ENCODE measurements around the gene TRMU. TPM values are rescaled to one million over a fixed set of nuclear protein-coding genes. Genes with fewer than 3 reads are reported as not detected.
A peak's percentile ranks its signal among the peaks of the same experiment; 100 is the strongest.

TRMU gene
- total and polyA plus RNA-seq, 2 experiments from 2014 or later: 38.0 to 40.9 TPM

GRCh38 chr22:46354993-46355305 lies 19.4 kb downstream of the TRMU start:
- no peak for DNase-seq (ENCODE audit: low spot score)
- no peak overlapping the region for H2AFZ ChIP-seq
- 94% methylated on average over 7 of the region's 7 CpGs for WGBS (ENCODE audit: low lambda C conversion rate, missing lambda C conversion rate)
- no peak overlapping the region for H3K4me3 ChIP-seq
- no peak for TF ChIP-seq CTCF (IDR thresholded peaks at IDR 0.05; ENCODE audit: poor library complexity)
- no peak for TF ChIP-seq EZH2phosphoT487 (IDR thresholded peaks at IDR 0.05; ENCODE audit: low read depth, severe bottlenecking, unreplicated experiment)
- TF ChIP-seq EZH2 (IDR thresholded peaks at IDR 0.05; ENCODE audit: borderline replicate concordance): no peak
- H3K9me2 ChIP-seq (replicated peaks; ENCODE audit: insufficient read depth): no peaks in the 10 kb centered on the region
- no peaks in the 10 kb centered on the region for H3K4me1 ChIP-seq (ENCODE audit: insufficient read depth)
- H4K20me1 ChIP-seq (ENCODE audit: insufficient read depth, poor library complexity, severe bottlenecking): peaks cover 9% of the 10 kb centered on the region
- no peak overlapping the region for H3K4me2 ChIP-seq
- no peak overlapping the region for H3K27ac ChIP-seq
- no peaks in the 10 kb centered on the region for H3K36me3 ChIP-seq (replicated peaks; ENCODE audit: insufficient read depth, low read depth)
- no peaks in the 10 kb centered on the region for H3K27me3 ChIP-seq
- H3K79me2 ChIP-seq: no peaks in the 10 kb centered on the region
- no peaks in the 10 kb centered on the region for H3K9me3 ChIP-seq (ENCODE audit: low read depth)

- no peaks in the 10 kb centered on the region for H3K9me3 ChIP-seq (ENCODE audit: low read depth)
- H3K9me2 ChIP-seq (replicated peaks; ENCODE audit: insufficient read depth): no peaks in the 10 kb centered on the region
- H3K4me1 ChIP-seq (ENCODE audit: insufficient read depth): no peaks in the 10 kb centered on the region
- H3K79me2 ChIP-seq: no peaks in the 10 kb centered on the region
- peaks cover 9% of the 10 kb centered on the region for H4K20me1 ChIP-seq (ENCODE audit: insufficient read depth, poor library complexity, severe bottlenecking)
- TF ChIP-seq EZH2phosphoT487 (IDR thresholded peaks at IDR 0.05; ENCODE audit: low read depth, severe bottlenecking, unreplicated experiment) (no peak), CTCF (IDR thresholded peaks at IDR 0.05; ENCODE audit: poor library complexity) (peak; percentile 82)
- H2AFZ ChIP-seq: no peak overlapping the region
- H3K36me3 ChIP-seq (replicated peaks; ENCODE audit: insufficient read depth, low read depth): no peaks in the 10 kb centered on the region
- no peak overlapping the region for H3K4me2 ChIP-seq
- H3K4me3 ChIP-seq: no peak overlapping the region
- no peak overlapping the region for H3K27ac ChIP-seq
- H3K27me3 ChIP-seq: no peaks in the 10 kb centered on the region
- 57% methylated on average over 21 of the region's 22 CpGs for WGBS (ENCODE audit: low lambda C conversion rate, missing lambda C conversion rate)
- DNase-seq (ENCODE audit: low spot score): peak; percentile 83
Observed at GRCh38 chr22:46355369-46355995, 20.0 kb downstream of the TRMU start.

- Histone ChIP-seq H3K9me3 (ENCODE audit: low read depth) (no peaks in the 10 kb centered on the region), H3K4me1 (ENCODE audit: insufficient read depth) (no peaks in the 10 kb centered on the region), H3K4me3 (no peak overlapping the region), H3K9me2 (replicated peaks; ENCODE audit: insufficient read depth) (no peaks in the 10 kb centered on the region), H3K4me2 (no peak overlapping the region), H2AFZ (no peak overlapping the region), H3K36me3 (replicated peaks; ENCODE audit: insufficient read depth, low read depth) (no peaks in the 10 kb centered on the region), H3K79me2 (no peaks in the 10 kb centered on the region), H3K27me3 (no peaks in the 10 kb centered on the region), H3K27ac (no peak overlapping the region), H4K20me1 (ENCODE audit: insufficient read depth, poor library complexity, severe bottlenecking) (peaks cover 9% of the 10 kb centered on the region)
- TF ChIP-seq EZH2phosphoT487 (IDR thresholded peaks at IDR 0.05; ENCODE audit: low read depth, severe bottlenecking, unreplicated experiment): no peak
- no peak for TF ChIP-seq EZH2 (IDR thresholded peaks at IDR 0.05; ENCODE audit: borderline replicate concordance)
- 98% methylated on average over 11 of the region's 12 CpGs for WGBS (ENCODE audit: low lambda C conversion rate, missing lambda C conversion rate)
- no peak for DNase-seq (ENCODE audit: low spot score)
Observed at GRCh38 chr22:46355996-46356471, 20.5 kb downstream of the TRMU start.

- DNase-seq (ENCODE audit: low spot score): no peak
- peaks cover 9% of the 10 kb centered on the region for H4K20me1 ChIP-seq (ENCODE audit: insufficient read depth, poor library complexity, severe bottlenecking)
- no peak overlapping the region for H2AFZ ChIP-seq
- 97% methylated on average over 22 of the region's 23 CpGs for WGBS (ENCODE audit: low lambda C conversion rate, missing lambda C conversion rate)
- H3K27ac ChIP-seq: no peak overlapping the region
- H3K4me3 ChIP-seq: no peak overlapping the region
- H3K4me2 ChIP-seq: no peak overlapping the region
- H3K9me2 ChIP-seq (replicated peaks; ENCODE audit: insufficient read depth): no peaks in the 10 kb centered on the region
- no peaks in the 10 kb centered on the region for H3K79me2 ChIP-seq
- H3K27me3 ChIP-seq: no peaks in the 10 kb centered on the region
- TF ChIP-seq EZH2phosphoT487 (IDR thresholded peaks at IDR 0.05; ENCODE audit: low read depth, severe bottlenecking, unreplicated experiment): no peak
- no peak for TF ChIP-seq CTCF (IDR thresholded peaks at IDR 0.05; ENCODE audit: poor library complexity)
- no peak for TF ChIP-seq EZH2 (IDR thresholded peaks at IDR 0.05; ENCODE audit: borderline replicate concordance)
- H3K4me1 ChIP-seq (ENCODE audit: insufficient read depth): no peaks in the 10 kb centered on the region
- H3K36me3 ChIP-seq (replicated peaks; ENCODE audit: insufficient read depth, low read depth): no peaks in the 10 kb centered on the region
- H3K9me3 ChIP-seq (ENCODE audit: low read depth): no peaks in the 10 kb centered on the region
Observed at GRCh38 chr22:46356496-46357480, 21.3 kb downstream of the TRMU start.

Measured in hepatocyte (in vitro differentiated cells).